GF-D8 (cell line): ENCODE data around the gene ICOSLG.
"Not testable (repeated sequence)": the region's sequence is repeated elsewhere in the genome, so short reads cannot be mapped to it uniquely, and the experiment has no call there.

Experiments
- DNase-seq: peaks from one replicate; lab custom pipeline; 2025; lab: John Stamatoyannopoulos, UW

ICOSLG gene

DNA sequence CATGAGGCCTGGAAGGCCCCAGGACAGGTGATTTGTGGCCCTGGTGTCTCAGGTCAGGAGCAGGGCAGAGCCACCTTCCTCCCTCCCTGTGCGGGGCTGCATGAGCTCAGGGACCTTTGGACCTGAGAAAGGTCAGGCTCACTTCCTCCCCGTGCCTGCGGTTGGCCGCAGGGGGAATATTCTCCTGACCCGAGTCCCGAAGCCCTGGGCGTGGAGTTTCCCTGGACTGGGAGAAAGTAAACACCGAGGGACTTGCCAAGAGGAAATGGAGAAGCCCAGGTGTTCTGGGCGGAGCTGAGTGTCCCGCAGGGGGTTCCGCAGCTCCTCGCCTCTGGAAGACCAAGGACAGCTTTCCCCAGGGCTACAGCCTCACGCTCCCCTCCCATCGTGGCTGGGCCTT, 64.6 kb downstream of the ICOSLG start:
- DNase-seq, result not testable (repeated sequence)

DNA sequence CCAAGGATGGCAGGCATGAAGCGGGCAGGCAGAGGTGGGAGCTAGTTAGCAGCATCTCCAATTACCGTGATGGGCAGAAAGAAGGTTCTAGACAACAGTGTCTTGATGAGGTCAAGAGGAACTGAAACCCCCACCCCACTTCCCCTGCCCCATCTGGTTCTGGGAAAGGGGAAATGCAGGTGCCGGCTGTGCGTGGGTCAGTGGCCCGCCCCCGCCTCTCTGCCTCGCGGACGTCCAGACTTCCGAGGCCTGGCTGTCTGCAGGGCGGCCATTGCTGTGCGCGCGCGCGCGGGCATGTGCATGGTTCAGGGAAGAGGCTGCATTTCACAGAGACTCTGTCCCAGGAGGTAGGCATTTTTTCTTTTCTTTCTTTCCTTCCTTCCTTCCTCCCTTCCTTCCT, 65.6 kb downstream of the ICOSLG start:
- not testable (repeated sequence) for DNase-seq
